PC-9 (cell line): ENCODE data around the gene RYR1. TPM values are rescaled to one million over a fixed set of nuclear protein-coding genes. Genes with fewer than 3 reads are reported as not detected.

ENCODE experiments used
- BruUV-seq: library from RNA; stranded (reverse); fragments of 400-500 nt; replicated peaks from 2 replicates; lab custom pipeline; 2021; lab: Mats Ljungman, UMichigan
- CTCF ChIA-PET: fragments of 300-600 bp; sonication (Branson Sonifier 250); formaldehyde crosslinking; loops from one replicate; lab custom pipeline; 2022; ENCODE audit warnings: antibody characterized with exemption; lab: Charles Lee
- POLR2A ChIA-PET: fragments of 300-600 bp; sonication (Branson Sonifier 250); formaldehyde crosslinking; loops from one replicate; lab custom pipeline; 2022; ENCODE audit warnings: antibody characterized with exemption; ENCODE audit not compliant: unreplicated experiment; lab: Charles Lee
- DNase-seq, 2 experiments: peaks; one replicate each; pipeline versions ENCODE4 v3.0.0 to v3.0.0-alpha.2; 2015 to 2022; ENCODE audit warnings: mixed read lengths in 1 of 2
- H2AFZ ChIP-seq: fragments of 200-600 bp; sonication (generic); 2 replicates; pipeline ENCODE4 v1.8.1; 2017; ENCODE audit warnings: antibody characterized with exemption
- H3F3A ChIP-seq: fragments of 200-600 bp; sonication (generic); 2 replicates; pipeline ENCODE4 v1.8.1; 2017; ENCODE audit warnings: antibody characterized with exemption, mild to moderate bottlenecking, low read depth; ENCODE audit not compliant: insufficient read depth
- H3K27ac ChIP-seq: fragments of 200-600 bp; sonication (generic); 2 replicates; pipeline ENCODE4 v1.6.1; 2016; ENCODE audit warnings: mixed run types
- H3K27me3 ChIP-seq: fragments of 200-600 bp; sonication (generic); 2 replicates; pipeline ENCODE4 v1.6.1; 2016; ENCODE audit warnings: low read depth, mixed run types; ENCODE audit not compliant: insufficient read depth
- H3K36me3 ChIP-seq: fragments of 200-600 bp; sonication (generic); 2 replicates; pipeline ENCODE4 v1.6.1; 2016; ENCODE audit warnings: low read depth, mixed run types
- H3K4me1 ChIP-seq: fragments of 200-600 bp; sonication (generic); replicated peaks from 2 replicates; pipeline ENCODE4 v1.6.1; 2016; ENCODE audit warnings: mixed run types; ENCODE audit not compliant: insufficient read depth
- H3K4me2 ChIP-seq: fragments of 200-600 bp; sonication (generic); 2 replicates; pipeline ENCODE4 v1.6.1; 2017; ENCODE audit warnings: mixed run types
- H3K4me3 ChIP-seq: fragments of 200-600 bp; sonication (generic); 2 replicates; pipeline ENCODE4 v1.6.1; 2016; ENCODE audit warnings: mixed run types
- H3K79me2 ChIP-seq: fragments of 200-600 bp; sonication (generic); 2 replicates; pipeline ENCODE4 v1.6.1; 2017; ENCODE audit warnings: low read depth, mixed run types
- H3K9me2 ChIP-seq: fragments of 200-600 bp; sonication (generic); 2 replicates; pipeline ENCODE4 v1.8.1; 2017; ENCODE audit warnings: mild to moderate bottlenecking; ENCODE audit not compliant: insufficient read depth
- H3K9me3 ChIP-seq: fragments of 200-600 bp; sonication (generic); 2 replicates; pipeline ENCODE4 v1.8.1; 2016; ENCODE audit warnings: low read depth; ENCODE audit not compliant: insufficient read depth
- H4K20me1 ChIP-seq: fragments of 200-600 bp; sonication (generic); 2 replicates; pipeline ENCODE4 v1.8.1; 2017; ENCODE audit not compliant: insufficient read depth
- EZH2 ChIP-seq: fragments of 200-600 bp; sonication (generic); IDR thresholded peaks from 2 replicates; pipeline ENCODE4 v1.8.0; 2017; ENCODE audit warnings: antibody characterized with exemption, low read depth
- intact Hi-C: fragments of 100-400 bp; cut with micrococcal nuclease; formaldehyde crosslinking; loops from one replicate; pipeline ENCODE4 v1.10.0; 2022; ENCODE audit not compliant: unreplicated experiment
- total RNA-seq: library from RNA; stranded (reverse); gene quantifications from 2 replicates; pipeline ENCODE4 v1.2.3, GENCODE V29; 2021
- TF ChIP-seq, protein P1 (sequence below): fragments of 200-600 bp; sonication (generic); conservative IDR thresholded peaks from 2 replicates; pipeline ENCODE4 v1.6.1; 2017; ENCODE audit warnings: mixed run types, antibody characterized with exemption, mild to moderate bottlenecking, moderate library complexity

Gene RYR1
- total RNA-seq, 1 experiment from 2014 or later, result 1.0 TPM

DNA sequence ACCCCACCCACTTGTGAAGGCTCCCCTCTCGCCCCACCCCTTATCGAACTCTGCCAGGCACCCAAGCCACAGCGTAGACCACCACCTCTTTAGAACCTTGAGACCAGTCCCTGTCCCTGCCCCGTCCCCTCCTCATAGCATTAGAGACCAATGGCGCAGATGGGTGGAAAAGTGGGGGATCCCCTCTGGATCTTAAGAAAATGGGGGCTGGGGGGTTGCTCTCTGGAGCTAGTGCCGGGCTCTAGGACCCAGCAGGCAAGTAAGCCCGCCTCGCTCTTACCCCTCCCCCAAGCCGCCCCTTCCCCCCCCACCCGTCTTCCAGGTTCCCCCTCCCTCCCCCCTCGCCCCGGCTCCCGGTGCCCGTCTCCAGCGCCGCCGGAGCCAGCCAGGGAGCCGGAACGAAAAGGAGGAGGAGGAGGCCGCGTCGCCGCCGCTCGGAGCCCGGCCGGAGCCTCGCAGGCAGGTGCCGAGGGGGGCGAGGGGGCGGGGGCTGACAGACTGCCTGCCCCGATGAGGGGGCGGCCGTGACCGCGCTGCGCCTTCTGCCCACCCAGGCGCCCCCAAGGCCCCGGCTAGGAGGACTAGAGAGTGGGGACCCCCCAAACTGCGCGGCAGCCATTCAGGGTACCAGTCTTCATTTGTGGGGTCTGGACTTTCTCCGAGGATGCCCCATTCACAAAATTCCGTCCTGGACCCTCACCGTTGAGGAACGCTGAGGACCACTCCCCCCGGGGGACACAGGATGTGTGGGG lies 45.0 kb upstream of the RYR1 start, which contains the start of gene SPRED3:
Gene SPRED3, plus strand, starts transcription at position 349 of the 752 bp plus-strand sequence. CDS start 1,606 bp downstream, outside the sequence.
- DNase-seq, result no peak
- intact Hi-C loops, result loop anchor here (1.0 to 10.0 kb wide), 3 partner anchors 14 to 484 kb away; partner anchors contain the start of genes PSMD8, SIPA1L3 and WDR87
- no peaks in the 10 kb centered on the region for H3K9me3 ChIP-seq
- no peaks in the 10 kb centered on the region for H3K9me2 ChIP-seq
- ChIA-PET CTCF (interaction anchor here (0.6 to 3.0 kb wide), 5 partner anchors 14 to 486 kb away, joined by 3 to 29 read pairs (median 8); partner anchors contain the start of genes C19orf33 and FAM98C), POLR2A (interaction anchor here (0.6 to 1.5 kb wide), 8 partner anchors 14 to 1047 kb away, joined by 3 to 34 read pairs (median 10); partner anchors contain the start of genes ACTN4, FAM98C, PSMD8 and RPS16)
- H3K4me3 ChIP-seq, result peak within 1 kb of the TSS; percentile 71
- H3K27me3 ChIP-seq, result no peaks in the 10 kb centered on the region
- peak within 1 kb of the TSS; percentile 36; the same call in 1 of the 2 replicates for H3K27ac ChIP-seq
- H3K79me2 ChIP-seq, result no peaks in the 10 kb centered on the region
- H3K36me3 ChIP-seq, result no peaks in the 10 kb centered on the region
- TSS peak; percentile 30 for BruUV-seq
- H4K20me1 ChIP-seq, result no peaks in the 10 kb centered on the region
- H3K4me1 ChIP-seq, result peaks cover 8% of the 10 kb centered on the region; the same call in 1 of the 2 replicates
- H3K4me2 ChIP-seq, result peak within 1 kb of the TSS; percentile 81
- peaks cover 26% of the 10 kb centered on the region; the same call in 1 of the 2 replicates for H3F3A ChIP-seq
- peak within 1 kb of the TSS; percentile 83 for H2AFZ ChIP-seq
- TF ChIP-seq, protein P1, sequence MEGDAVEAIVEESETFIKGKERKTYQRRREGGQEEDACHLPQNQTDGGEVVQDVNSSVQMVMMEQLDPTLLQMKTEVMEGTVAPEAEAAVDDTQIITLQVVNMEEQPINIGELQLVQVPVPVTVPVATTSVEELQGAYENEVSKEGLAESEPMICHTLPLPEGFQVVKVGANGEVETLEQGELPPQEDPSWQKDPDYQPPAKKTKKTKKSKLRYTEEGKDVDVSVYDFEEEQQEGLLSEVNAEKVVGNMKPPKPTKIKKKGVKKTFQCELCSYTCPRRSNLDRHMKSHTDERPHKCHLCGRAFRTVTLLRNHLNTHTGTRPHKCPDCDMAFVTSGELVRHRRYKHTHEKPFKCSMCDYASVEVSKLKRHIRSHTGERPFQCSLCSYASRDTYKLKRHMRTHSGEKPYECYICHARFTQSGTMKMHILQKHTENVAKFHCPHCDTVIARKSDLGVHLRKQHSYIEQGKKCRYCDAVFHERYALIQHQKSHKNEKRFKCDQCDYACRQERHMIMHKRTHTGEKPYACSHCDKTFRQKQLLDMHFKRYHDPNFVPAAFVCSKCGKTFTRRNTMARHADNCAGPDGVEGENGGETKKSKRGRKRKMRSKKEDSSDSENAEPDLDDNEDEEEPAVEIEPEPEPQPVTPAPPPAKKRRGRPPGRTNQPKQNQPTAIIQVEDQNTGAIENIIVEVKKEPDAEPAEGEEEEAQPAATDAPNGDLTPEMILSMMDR, result no peak
- no peak for TF ChIP-seq EZH2

- Histone ChIP-seq H3K9me3 (no peaks in the 10 kb centered on the region), H3K4me3 (peak overlapping the region; percentile 71), H3K79me2 (no peaks in the 10 kb centered on the region), H4K20me1 (no peaks in the 10 kb centered on the region), H3F3A (peaks cover 22% of the 10 kb centered on the region; the same call in 1 of the 2 replicates), H3K4me1 (peaks cover 8% of the 10 kb centered on the region; the same call in 1 of the 2 replicates), H3K36me3 (no peaks in the 10 kb centered on the region), H3K27ac (no peak overlapping the region), H3K9me2 (no peaks in the 10 kb centered on the region), H3K4me2 (peak overlapping the region; percentile 81), H2AFZ (peak overlapping the region; percentile 66; the same call in 1 of the 2 replicates), H3K27me3 (no peaks in the 10 kb centered on the region)
- no TSS peak for BruUV-seq
- TF ChIP-seq EZH2, result no peak
- TF ChIP-seq, protein P1, result no peak
- DNase-seq, result peak in 1 of 2 experiments; percentile 23
- ChIA-PET POLR2A (interaction anchor here (0.5 to 0.9 kb wide), 4 partner anchors 15 to 484 kb away, joined by 3 to 10 read pairs (median 4); partner anchors contain the start of gene PSMD8), CTCF (interaction anchor here (0.5 to 3.0 kb wide), 2 partner anchors 13 to 410 kb away, joined by 3 to 29 read pairs; partner anchors contain the start of gene FAM98C)
- intact Hi-C loops, result loop anchor here (5.0 to 10.0 kb wide), 2 partner anchors 157 to 485 kb away; partner anchors contain the start of genes SIPA1L3 and WDR87
Observed at GRCh38 chr19:38389101-38389925, 44.2 kb upstream of the RYR1 start.
